GM13976 (cell line): ENCODE data around the gene FMNL2.

ENCODE experiments used
- DNase-seq: peaks from one replicate; pipeline ENCODE4 v3.0.0; 2012; ENCODE audit warnings: low spot score
- in situ Hi-C: fragments of 300-500 bp; cut with MboI; formaldehyde crosslinking; loops from one replicate; pipeline ENCODE4 v1.12.0; 2022; ENCODE audit warnings: low sequenced_read_pairs, mixed read lengths, inconsistent platforms; ENCODE audit not compliant: unreplicated experiment
- TF ChIP-seq, protein P1 (sequence below): IDR thresholded peaks from 2 replicates; pipeline ENCODE4 v1.5.1; 2012; ENCODE audit warnings: borderline replicate concordance, mild to moderate bottlenecking; ENCODE audit not compliant: insufficient read depth; ENCODE audit errors: extremely low read depth, missing control alignments, control extremely low read depth

FMNL2 gene

DNA sequence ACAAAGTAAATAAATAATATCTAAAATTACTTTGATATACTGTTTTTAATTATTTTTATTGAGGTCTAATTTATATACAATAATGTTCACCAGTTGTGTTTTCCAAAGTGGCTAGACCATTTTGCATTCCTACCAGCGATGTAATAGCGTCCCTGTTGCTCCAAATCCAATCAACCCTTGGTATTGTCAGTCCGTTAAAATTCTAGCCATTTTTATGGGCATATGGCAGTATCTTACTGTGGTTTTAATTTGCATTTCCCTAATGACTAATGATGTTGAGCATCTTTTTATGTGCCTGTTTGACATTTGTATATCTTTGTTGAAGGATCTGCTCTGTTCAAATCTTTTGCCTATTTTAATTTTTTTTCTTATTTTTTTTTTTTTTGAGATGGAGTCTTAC is 197.3 kb downstream of the FMNL2 start:
- TF ChIP-seq, protein P1, sequence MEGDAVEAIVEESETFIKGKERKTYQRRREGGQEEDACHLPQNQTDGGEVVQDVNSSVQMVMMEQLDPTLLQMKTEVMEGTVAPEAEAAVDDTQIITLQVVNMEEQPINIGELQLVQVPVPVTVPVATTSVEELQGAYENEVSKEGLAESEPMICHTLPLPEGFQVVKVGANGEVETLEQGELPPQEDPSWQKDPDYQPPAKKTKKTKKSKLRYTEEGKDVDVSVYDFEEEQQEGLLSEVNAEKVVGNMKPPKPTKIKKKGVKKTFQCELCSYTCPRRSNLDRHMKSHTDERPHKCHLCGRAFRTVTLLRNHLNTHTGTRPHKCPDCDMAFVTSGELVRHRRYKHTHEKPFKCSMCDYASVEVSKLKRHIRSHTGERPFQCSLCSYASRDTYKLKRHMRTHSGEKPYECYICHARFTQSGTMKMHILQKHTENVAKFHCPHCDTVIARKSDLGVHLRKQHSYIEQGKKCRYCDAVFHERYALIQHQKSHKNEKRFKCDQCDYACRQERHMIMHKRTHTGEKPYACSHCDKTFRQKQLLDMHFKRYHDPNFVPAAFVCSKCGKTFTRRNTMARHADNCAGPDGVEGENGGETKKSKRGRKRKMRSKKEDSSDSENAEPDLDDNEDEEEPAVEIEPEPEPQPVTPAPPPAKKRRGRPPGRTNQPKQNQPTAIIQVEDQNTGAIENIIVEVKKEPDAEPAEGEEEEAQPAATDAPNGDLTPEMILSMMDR = no peak
- DNase-seq = no peak
- in situ Hi-C loops = no loop called here

DNA sequence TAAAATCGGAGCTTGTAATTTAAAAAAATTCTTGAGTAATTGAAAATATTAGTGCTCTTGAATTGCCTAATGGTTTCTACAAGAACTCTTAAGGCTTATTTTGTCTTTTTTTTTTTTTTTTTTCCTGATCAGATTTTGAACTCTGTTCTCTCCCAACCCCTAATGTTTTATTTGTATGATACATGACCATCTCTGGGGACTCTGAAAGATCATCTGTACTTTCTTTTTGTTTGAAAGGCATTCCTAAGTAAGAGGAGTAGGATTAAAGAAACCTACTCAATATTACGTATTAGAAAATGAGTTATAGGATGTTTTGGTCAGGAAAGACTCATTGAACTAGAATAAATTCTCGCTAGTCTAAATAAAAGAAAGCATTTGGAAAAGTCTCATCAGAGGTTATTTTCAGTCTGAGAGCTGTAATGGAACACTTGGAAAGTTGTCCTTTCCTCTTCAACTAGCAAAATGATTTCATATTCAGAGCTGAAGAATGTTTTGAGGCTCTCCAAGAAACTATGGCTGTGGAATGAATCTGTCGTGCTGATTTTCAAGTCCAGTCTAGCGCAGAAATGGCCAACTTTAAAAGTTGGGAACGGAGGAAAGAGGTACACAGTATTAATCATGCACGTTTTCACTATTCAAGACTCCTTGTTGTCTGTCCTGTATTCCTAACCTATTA is 199.6 kb downstream of the FMNL2 start:
- TF ChIP-seq, protein P1 = no peak
- DNase-seq = no peak
- in situ Hi-C loops = no loop called here

DNA sequence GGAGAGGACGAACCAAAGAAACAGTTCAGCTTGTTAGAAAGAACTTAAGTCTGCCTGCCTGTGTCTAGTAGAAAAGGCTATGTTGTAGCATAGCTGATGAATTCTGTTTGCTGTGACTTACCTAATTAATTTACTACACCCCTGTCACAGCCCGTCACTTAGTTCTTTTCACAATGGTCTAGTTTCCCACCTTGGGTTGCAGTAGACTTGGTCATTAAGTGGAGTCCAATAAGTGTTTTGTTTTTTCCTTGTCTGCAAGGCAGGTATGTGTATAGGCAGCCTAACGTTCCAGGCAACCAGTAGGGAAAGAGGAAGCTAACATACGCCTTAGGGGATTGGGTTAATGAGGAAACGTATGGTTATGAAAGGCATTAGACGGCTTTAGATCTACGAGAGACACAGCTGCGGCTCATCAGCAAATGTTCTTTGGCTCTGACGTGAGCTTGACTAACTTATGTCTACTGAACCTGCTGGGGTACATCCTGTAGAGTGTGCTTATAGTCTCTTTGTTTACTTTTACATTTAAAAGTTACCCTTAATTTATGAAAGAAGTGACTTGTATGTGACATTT is 202.2 kb downstream of the FMNL2 start:
- in situ Hi-C loops = no loop called here
- TF ChIP-seq, protein P1 = no peak
- no peak for DNase-seq

DNA sequence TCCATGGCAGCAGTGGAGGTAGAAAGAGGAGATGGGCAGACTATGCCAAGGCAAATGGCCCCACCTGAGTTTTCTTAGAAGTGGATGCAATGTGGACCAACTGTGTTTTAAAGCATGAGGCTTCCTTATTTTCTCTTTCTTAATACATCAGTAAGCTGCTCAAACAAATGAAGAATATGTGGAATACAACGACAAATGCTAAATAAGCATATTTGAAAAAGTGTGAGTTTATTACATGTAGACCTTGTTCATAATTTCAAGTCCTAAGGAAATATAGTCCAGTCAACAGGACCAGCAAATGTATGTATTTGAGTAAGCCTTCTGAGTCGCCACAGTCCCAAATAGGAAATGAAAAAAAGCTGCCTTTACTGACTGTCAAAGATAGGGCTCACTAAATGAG is 204.4 kb downstream of the FMNL2 start:
- in situ Hi-C loops = no loop called here
- DNase-seq = no peak
- TF ChIP-seq, protein P1 = no peak

DNA sequence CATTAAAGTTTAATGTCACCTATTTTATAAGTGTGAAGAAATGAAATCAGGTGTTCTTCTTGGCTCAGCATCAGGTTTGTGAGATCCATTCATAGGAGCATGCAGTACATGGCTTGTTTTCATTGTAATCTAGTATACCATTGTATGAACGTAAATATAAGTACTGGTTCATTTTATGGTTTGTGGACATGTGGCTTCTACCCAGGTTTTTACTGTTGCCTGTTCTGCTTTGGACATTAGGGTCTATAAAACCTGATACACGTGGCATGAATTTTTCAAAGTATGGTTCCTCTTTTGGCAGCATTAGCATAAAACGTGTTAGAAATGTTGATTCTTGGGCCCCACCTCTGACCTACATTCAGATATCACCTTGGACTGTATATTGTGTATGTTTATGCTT is 206.7 kb downstream of the FMNL2 start:
- TF ChIP-seq, protein P1 = no peak
- in situ Hi-C loops = no loop called here
- no peak for DNase-seq

DNA sequence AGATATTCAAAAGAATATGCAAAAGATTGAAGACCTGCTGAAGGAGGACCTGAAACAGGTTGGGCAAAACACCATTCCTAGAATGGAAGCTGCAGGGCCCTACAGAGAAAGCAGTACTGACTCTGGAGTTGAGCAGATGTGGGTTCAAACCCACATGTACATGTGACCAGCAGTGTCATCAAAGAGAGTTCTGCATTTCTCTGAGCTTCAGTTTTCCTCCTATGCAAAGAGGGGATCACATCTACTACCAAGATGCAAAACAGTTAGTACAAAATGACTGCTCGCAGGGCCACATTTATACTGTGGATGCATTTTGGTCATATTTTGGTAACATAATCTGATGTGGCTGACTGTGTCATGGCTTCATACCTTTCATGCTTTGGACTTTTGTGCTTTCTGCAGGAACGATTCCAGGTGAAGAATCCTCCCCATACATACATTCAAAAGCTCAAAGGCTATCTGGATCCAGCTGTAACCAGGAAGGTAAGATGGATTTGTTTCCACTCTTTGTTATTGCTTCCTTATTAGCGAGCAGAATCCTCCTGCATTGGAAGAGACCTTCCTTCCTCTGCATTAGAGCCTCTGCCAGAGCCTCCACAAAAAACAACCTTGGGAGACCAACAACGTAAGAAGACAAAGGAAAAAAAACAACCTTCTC is 207.5 kb downstream of the FMNL2 start:
- DNase-seq = no peak

More for the DNA sequence above, 207.5 kb downstream of the FMNL2 start:
- TF ChIP-seq, protein P1 = no peak
- in situ Hi-C loops = no loop called here
